GM12891 (cell line): Measurements from ENCODE around the gene TBC1D22A.

Experiments
- POLR2A ChIP-seq: IDR thresholded peaks from 2 replicates; pipeline ENCODE4 v1.6.1; 2011; ENCODE audit warnings: low read depth, low read length, control low read depth
- POLR2AphosphoS5 ChIP-seq: IDR thresholded peaks from 2 replicates; pipeline ENCODE4 v1.6.1; 2011; ENCODE audit warnings: low read depth, low read length, control low read depth

GRCh38 chr22:47152938-47153337 lies 390.5 kb downstream of the TBC1D22A start:
- TF ChIP-seq POLR2AphosphoS5 (no peak), POLR2A (no peak)
